ENCODE measurements around the gene SNAPC2. TPM values are rescaled to one million over a fixed set of nuclear protein-coding genes. Genes with fewer than 3 reads are reported as not detected.

SNAPC2 gene
- total and polyA plus RNA-seq, 2 donors (not counting 1 experiment from before 2014, with no cell fraction given), result 19.9 to 21.7 TPM

DNA sequence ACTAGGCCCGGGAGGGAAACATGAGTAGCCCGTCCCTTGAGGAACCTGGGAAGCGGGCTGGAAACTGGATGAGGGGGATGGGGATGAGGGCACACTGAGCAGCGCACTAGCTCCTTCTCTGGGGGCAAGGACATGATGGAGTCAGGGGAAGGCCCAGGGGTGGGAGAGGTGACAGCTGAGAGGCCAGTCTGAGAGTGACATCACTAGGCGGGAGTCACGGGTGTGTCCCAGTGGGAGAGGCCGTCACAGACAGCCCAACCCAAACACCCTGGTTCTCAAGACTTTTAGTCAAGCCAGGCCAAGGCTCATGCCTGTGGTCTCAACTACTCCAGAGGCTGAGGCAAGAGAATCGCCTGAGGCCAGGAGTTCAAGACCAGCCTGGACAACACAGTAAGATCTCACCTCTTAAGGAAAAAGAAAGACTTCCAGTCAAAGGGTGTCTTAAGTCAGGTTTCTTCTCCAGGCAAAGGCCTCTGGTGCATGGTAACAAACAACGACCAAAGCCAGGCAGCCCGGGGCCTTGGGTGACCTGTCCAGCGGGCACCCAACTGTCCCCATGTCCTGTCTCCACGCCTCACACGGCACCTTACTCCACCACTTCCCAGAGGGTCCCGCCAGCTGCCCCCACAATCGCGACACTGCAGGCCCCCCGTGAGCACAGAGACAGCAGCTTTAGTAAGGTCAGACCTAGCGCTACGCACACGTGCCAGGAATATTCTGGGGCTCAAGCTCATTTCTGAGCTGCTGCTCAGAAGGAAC, 48.8 kb downstream of the SNAPC2 start:
- Histone ChIP-seq H2AFZ (ENCODE audit: insufficient read depth, low read depth, low read length, poor library complexity, severe bottlenecking) (no peak overlapping the region), H3K79me2 (ENCODE audit: control insufficient read depth, insufficient read depth, low read length) (no peaks in the 10 kb centered on the region), H4K20me1 (ENCODE audit: control insufficient read depth, insufficient read depth, low read length, poor library complexity, severe bottlenecking) (no peaks in the 10 kb centered on the region), H3K9me3 (ENCODE audit: control extremely low read depth in 1 of 3, control insufficient read depth in 2 of 3, insufficient read depth in 1 of 3, low read length in 2 of 3) (no peaks in the 10 kb centered on the region), H3K9ac (ENCODE audit: low read length) (no peak overlapping the region), H3K27ac (ENCODE audit: low read length in 2 of 2) (no peak overlapping the region), H3K4me1 (ENCODE audit: control insufficient read depth in 2 of 2, insufficient read depth in 2 of 2, low read length in 2 of 2) (no peaks in the 10 kb centered on the region), H3K4me2 (replicated peaks; ENCODE audit: low read depth, low read length, poor library complexity, severe bottlenecking) (no peak overlapping the region), H3K36me3 (replicated peaks in 1 of 2; ENCODE audit: control extremely low read depth in 1 of 2, control insufficient read depth in 1 of 2, extremely low read depth in 1 of 2, insufficient read depth in 2 of 2, low read length in 1 of 2) (peaks cover 3 to 62% of the 10 kb centered on the region in 2 experiments), H3K27me3 (replicated peaks in 1 of 4; ENCODE audit: control extremely low read depth in 1 of 4, control insufficient read depth in 3 of 4, insufficient read depth in 4 of 4, low read length in 3 of 4) (no peaks in the 10 kb centered on the region), H3K4me3 (ENCODE audit: control extremely low read depth in 1 of 5, extremely low read depth in 1 of 5, insufficient read depth in 1 of 5, low read depth in 2 of 5, low read length in 4 of 5) (no peak overlapping the region)
- ATAC-seq (ENCODE audit: low read depth) (no peak), DNase-seq (no peak)
- POLR2A ChIA-PET, result no interaction called here
- Mint-ChIP-seq H3K27me3 (no peaks in the 10 kb centered on the region), H3K4me3 (no peak overlapping the region), H3K4me1 (no peaks in the 10 kb centered on the region), H3K27ac (no peak overlapping the region), H3K9me3 (ENCODE audit: insufficient read depth) (no peaks in the 10 kb centered on the region)
- intact Hi-C loops (cut with micrococcal nuclease), result no loop called here
- WGBS (ENCODE audit: insufficient coverage), result 96% methylated on average over 20 of the region's 20 CpGs
- TF ChIP-seq EZH2 (IDR thresholded peaks at IDR 0.05; ENCODE audit: borderline replicate concordance, insufficient read depth, low read depth, low read length, poor library complexity, severe bottlenecking), result no peak
- TF ChIP-seq, protein P1, sequence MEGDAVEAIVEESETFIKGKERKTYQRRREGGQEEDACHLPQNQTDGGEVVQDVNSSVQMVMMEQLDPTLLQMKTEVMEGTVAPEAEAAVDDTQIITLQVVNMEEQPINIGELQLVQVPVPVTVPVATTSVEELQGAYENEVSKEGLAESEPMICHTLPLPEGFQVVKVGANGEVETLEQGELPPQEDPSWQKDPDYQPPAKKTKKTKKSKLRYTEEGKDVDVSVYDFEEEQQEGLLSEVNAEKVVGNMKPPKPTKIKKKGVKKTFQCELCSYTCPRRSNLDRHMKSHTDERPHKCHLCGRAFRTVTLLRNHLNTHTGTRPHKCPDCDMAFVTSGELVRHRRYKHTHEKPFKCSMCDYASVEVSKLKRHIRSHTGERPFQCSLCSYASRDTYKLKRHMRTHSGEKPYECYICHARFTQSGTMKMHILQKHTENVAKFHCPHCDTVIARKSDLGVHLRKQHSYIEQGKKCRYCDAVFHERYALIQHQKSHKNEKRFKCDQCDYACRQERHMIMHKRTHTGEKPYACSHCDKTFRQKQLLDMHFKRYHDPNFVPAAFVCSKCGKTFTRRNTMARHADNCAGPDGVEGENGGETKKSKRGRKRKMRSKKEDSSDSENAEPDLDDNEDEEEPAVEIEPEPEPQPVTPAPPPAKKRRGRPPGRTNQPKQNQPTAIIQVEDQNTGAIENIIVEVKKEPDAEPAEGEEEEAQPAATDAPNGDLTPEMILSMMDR (IDR thresholded peaks at IDR 0.05), result no peak
- CTCF ChIA-PET, result interaction anchor here (0.7 to 2.7 kb wide), 4 partner anchors 12 to 283 kb away, joined by 3 to 8 read pairs (median 4); no protein-coding TSS in a partner anchor

DNA sequence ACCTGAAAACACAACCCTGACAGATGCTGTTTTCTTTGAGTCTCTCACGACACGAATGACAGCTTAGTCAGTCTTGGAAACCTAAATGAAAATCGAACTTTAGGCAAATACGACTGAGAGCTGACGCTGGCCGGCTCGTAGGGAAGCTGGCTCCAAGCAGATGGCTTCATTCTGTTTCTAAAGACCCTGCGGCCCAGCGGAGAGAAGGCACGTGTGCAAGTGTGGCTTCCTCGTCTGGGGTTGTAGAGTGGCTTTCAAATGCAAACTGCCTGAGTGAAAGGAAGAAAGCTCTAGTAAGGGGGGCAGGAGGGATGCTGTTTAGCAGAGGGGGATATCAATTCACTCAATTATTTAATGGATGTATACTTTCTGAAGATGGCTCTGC, 49.4 kb downstream of the SNAPC2 start:
- H2AFZ ChIP-seq (ENCODE audit: insufficient read depth, low read depth, low read length, poor library complexity, severe bottlenecking), result no peak overlapping the region
- intact Hi-C loops (cut with micrococcal nuclease), result no loop called here
- no peaks in the 10 kb centered on the region for H3K9me3 Mint-ChIP-seq (ENCODE audit: insufficient read depth)
- H3K27me3 ChIP-seq (replicated peaks in 1 of 4; ENCODE audit: control extremely low read depth in 1 of 4, control insufficient read depth in 3 of 4, insufficient read depth in 4 of 4, low read length in 3 of 4), result no peaks in the 10 kb centered on the region
- WGBS (ENCODE audit: insufficient coverage), result 95% methylated on average over 11 of the region's 11 CpGs
- no peak overlapping the region for H3K27ac Mint-ChIP-seq
- no peaks in the 10 kb centered on the region for H3K4me1 ChIP-seq (ENCODE audit: control insufficient read depth in 2 of 2, insufficient read depth in 2 of 2, low read length in 2 of 2)
- ATAC-seq (ENCODE audit: low read depth), result no peak
- no peak for DNase-seq
- no peak overlapping the region for H3K27ac ChIP-seq (ENCODE audit: low read length in 2 of 2)
- no peak for TF ChIP-seq EZH2 (IDR thresholded peaks at IDR 0.05; ENCODE audit: borderline replicate concordance, insufficient read depth, low read depth, low read length, poor library complexity, severe bottlenecking)
- TF ChIP-seq, protein P1 (IDR thresholded peaks at IDR 0.05), result no peak
- no peaks in the 10 kb centered on the region for H4K20me1 ChIP-seq (ENCODE audit: control insufficient read depth, insufficient read depth, low read length, poor library complexity, severe bottlenecking)
- peaks cover 3 to 68% of the 10 kb centered on the region in 2 experiments for H3K36me3 ChIP-seq (replicated peaks in 1 of 2; ENCODE audit: control extremely low read depth in 1 of 2, control insufficient read depth in 1 of 2, extremely low read depth in 1 of 2, insufficient read depth in 2 of 2, low read length in 1 of 2)
- no peaks in the 10 kb centered on the region for H3K79me2 ChIP-seq (ENCODE audit: control insufficient read depth, insufficient read depth, low read length)
- no peaks in the 10 kb centered on the region for H3K27me3 Mint-ChIP-seq
- no peak overlapping the region for H3K9ac ChIP-seq (ENCODE audit: low read length)
- H3K4me2 ChIP-seq (replicated peaks; ENCODE audit: low read depth, low read length, poor library complexity, severe bottlenecking), result no peak overlapping the region
- POLR2A ChIA-PET, result interaction anchor here (0.6 kb wide), 1 partner anchor 15 kb away, joined by 5 read pairs; no protein-coding TSS in a partner anchor
- no peak overlapping the region for H3K4me3 ChIP-seq (ENCODE audit: control extremely low read depth in 1 of 5, extremely low read depth in 1 of 5, insufficient read depth in 1 of 5, low read depth in 2 of 5, low read length in 4 of 5)
- H3K4me3 Mint-ChIP-seq, result no peak overlapping the region
- no peaks in the 10 kb centered on the region for H3K9me3 ChIP-seq (ENCODE audit: control extremely low read depth in 1 of 3, control insufficient read depth in 2 of 3, insufficient read depth in 1 of 3, low read length in 2 of 3)
- CTCF ChIA-PET, result interaction anchor here (0.8 to 2.7 kb wide), 4 partner anchors 12 to 282 kb away, joined by 3 to 8 read pairs (median 6); no protein-coding TSS in a partner anchor
- H3K4me1 Mint-ChIP-seq, result no peaks in the 10 kb centered on the region
